ENCODE measurements around the gene GPR151.
A peak's percentile ranks its signal among the peaks of the same experiment; 100 is the strongest.

GPR151 gene

DNA sequence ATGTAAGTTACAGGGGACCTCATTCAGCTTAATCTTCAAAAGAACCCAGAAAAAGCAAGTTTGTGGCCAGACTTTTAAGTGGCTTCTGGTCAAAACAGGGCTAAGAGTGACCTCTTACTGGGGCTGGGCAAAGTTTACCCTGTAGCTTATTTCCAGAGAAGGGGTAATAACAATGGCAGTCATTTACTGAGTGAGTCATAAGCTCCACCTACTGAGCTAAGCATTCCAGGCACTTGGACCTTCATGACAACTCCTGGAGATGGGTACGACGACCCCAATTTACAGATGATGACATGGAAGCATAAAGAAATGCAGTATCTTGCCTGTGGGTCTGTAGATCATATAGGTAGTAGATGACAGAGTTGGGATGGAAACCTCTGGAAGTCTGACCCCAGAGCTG is 4.7 kb upstream of the GPR151 start:
- DNase-seq (ENCODE audit: low spot score): peak; percentile 39

DNA sequence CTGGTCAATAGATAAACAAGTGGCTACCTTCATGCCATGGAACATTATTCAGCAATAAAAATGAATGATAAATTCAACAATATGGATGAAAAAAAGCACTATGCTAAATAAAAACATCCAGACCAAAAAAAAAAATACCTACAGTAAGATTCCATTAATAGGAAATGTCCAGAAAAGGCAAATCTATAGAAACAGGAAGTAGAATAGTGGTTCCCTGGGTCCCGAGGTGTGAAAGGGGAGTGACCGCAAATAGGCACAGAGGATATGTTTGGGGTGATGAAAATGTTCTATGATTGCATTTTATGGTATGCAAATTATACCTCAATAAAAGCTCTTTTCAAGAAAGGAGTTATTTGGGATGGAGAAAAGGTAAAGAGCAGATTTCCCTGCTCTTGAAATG is 3.6 kb upstream of the GPR151 start:
- DNase-seq (ENCODE audit: low spot score): no peak

- no peak for DNase-seq (ENCODE audit: low spot score)
Observed at GRCh38 chr5:146515473-146516150, 378 bp downstream of the GPR151 start.

DNA sequence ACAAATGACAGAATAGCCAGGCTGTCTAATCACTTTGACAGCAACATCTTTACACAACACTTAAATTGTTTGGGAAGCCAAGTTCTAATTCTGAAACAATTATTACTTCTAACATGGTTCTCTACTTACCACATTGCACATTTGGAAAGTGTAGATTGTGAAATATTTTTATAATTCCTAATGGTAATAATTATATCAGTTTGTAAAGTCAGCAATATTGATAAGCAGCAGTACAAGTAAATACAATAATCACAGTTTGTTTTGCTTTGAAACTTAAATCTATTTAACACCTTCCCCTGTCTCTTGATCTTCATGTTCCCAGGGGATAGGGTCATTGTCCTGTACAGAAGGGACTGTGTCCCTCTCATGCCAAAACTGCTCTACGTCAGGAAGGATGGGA is 1.4 kb downstream of the GPR151 start:
- no peak for DNase-seq (ENCODE audit: low spot score)

DNA sequence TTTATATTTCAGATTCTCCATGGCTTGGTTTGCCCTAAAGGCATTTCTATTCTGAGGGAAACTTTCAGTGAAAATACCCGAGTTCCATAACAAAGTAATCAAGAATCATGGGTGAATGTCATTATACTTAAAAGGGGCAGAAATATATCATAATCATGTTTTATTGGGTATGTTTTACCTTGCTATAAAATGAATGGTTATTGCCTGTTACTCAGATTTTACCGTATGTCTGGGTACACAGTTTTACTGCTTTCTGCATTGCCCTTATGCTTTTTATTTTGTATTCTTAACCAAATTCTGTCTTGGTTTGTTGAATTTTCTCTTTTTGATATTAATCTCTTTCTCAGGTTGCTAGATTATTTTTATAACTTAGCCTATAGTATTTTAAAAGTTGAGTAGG is 2.5 kb downstream of the GPR151 start:
- no peak for DNase-seq (ENCODE audit: low spot score)

DNA sequence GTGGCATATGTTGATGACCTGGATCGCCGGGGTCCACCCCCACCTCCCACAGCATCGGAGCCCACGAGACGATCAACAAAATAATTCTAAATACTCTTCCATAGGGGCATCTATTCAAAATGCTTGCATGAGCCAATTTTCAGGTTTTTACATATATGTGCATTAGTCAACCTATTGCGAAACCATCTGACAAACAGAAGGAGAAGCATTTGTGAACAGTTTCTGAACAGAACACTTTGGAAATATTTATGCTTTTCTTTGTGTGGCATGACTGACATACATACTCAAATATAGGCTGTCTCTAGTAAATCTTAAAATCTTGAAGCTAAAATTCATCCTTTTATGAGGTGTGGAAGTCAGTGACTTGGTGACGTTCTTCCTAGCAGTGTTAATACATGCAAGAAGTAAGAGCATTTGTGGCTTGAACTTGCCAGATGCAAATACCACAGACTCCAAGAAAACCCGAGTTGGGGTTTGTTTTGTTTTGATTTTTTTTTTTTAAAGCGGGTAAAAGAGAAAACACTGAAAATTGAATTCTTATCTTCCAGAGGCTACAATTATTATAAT is 5.3 kb downstream of the GPR151 start:
- DNase-seq (ENCODE audit: low spot score): no peak

- DNase-seq (ENCODE audit: low spot score): no peak
Observed at GRCh38 chr5:146507428-146507827, 8.6 kb downstream of the GPR151 start.

GRCh38 chr5:146499680-146500079 is 16.3 kb downstream of the GPR151 start:
- no peak for DNase-seq (ENCODE audit: low spot score)

GRCh38 chr5:146494656-146495055 is 21.3 kb downstream of the GPR151 start:
- DNase-seq (ENCODE audit: low spot score): no peak

GRCh38 chr5:146490089-146490843 is 25.7 kb downstream of the GPR151 start:
- no peak for DNase-seq (ENCODE audit: low spot score)

DNA sequence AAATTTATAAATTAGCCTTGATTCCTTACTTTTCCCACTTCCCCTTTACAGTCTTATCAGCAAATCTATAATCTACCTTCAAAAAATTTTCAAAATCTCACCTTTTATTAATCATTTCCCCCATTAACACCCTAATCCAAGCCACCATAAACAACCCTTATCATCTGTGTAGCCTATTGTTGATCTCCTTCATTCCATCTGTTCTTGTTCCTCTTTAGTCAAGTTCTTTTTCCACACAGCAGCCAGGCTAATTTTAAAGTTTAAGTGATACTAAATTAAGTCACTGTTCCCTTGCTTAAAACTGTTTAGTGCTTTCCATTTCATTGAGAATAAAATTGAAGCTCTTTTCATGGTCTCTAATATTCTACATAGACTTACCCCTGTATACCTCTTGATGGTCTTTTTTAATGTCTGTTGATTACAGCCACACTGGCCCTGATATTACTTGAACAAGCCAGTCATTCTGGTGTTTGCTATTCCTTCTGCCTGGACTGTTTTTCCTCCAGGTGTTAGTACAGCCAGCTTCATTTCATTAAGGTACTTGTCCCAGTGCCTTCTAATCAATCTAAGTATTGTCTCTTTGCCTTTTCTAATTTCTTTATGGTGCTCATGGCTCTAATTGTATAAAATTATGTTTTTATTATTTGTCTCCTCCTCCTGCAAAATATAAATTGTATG is 31.1 kb downstream of the GPR151 start:
- DNase-seq (ENCODE audit: low spot score): no peak

DNA sequence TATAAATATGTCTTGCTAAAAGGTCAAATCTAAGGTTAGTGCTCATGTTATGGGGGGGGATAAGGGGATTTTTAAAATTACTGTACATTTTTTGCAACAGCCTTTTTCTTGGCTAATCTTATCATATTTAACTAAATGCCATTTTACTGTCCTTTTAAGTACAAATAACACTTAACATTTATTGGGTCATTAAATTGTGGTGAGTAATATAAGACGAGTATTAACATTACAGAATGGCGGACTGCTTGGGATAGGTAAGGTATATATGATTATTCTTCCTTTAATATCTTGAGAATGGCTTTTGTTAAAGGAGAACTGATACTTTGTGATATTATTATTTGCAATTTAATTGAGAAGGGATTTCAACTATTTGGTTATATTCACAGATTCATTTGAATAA is 33.2 kb downstream of the GPR151 start:
- no peak for DNase-seq (ENCODE audit: low spot score)

GRCh38 chr5:146475906-146476305 is 40.1 kb downstream of the GPR151 start:
- no peak for DNase-seq (ENCODE audit: low spot score)

DNA sequence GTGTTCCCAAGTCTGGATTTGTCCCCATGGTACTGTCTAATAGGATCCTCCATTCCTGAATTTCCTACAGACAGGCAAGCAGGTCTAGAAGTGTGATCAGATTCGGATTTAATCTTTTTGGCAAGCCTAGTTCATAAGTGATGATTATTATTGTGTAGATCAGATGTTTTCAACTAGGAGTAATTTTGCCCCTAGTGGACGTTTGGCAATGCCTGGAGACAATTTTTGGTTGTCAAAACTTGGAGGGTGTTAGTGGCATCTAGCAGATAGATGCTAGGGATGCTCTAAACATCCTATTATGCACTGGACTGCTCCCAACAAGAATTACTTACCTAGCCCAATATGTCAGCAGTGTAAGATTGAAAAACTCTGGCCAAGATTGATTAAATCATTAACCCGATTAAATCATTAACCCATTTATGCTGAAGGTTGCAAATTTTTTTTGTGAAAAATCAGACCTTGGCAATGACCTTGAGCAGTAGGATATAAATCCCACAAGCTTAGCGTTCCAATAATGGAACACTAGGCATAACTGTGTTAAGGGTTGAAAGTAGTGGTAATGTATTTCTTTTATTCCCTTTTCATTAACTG is 40.7 kb downstream of the GPR151 start:
- no peak for DNase-seq (ENCODE audit: low spot score)

- no peak for DNase-seq (ENCODE audit: low spot score)
Observed at GRCh38 chr5:146474065-146474464, 41.9 kb downstream of the GPR151 start.

DNA sequence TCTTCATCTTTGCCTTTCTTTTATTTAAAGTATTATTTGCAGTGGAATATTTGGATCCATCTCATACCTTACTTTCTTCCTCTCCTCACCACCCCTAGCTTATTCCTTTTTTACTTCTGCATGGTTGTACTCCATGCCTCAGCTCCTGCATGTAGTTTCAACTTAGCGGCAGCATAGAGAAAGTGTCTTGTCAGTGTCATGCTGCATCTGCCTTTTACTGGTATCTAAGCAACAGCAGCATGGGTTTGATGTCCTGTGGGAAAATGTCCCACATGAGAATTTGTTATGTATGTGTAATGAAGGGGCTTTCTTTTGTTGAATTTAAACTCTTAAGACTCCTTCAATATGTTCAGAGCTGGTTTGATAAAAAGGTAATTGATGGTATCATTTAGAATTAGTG is 48.2 kb downstream of the GPR151 start:
- DNase-seq (ENCODE audit: low spot score): no peak

DNA sequence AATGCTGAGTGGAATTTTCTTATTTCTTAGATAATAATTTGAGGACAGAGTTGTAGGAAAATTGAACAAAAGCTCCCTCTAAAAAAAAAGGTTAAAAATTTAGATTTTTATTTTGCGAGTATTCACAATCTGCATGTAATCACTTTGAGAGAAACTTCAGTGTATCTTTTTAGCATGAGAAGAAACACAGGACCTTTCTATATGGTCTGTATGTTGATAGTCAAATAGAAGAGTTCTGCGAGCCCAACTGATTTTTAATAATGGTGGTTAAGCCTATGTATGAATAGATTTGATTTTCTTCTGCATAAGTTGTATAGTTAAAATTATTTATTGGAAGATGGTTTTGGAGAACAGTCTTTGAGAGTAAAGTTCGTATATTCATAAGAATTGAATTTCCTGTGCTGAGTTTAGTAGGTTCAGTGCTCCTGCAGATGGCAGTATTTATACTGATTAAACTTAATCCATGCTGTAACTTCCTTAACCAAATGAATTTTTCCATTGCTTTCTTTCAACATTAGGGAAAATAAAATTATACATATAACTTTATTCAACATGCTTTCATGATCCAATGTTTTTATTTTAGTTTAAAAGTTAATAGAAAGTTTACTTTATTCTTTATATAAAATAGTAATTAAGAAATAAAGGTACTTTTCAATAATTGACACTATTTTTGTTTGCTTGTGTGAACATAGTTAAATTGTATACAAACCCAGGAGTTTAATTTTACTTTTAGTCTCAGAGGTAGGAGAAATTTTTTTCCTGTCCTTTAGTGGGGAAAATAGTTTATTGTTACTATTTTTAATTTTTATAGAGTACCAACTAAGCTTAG is 49.3 kb downstream of the GPR151 start:
- no peak for DNase-seq (ENCODE audit: low spot score)

- no peak for DNase-seq (ENCODE audit: low spot score)
Observed at GRCh38 chr5:146463446-146463845, 52.5 kb downstream of the GPR151 start.

Measured in HuH-7 (cell line).